HCT116 (cell line): ENCODE data around the gene ADAMTS15. TPM values are rescaled to one million over a fixed set of nuclear protein-coding genes. Genes with fewer than 3 reads are reported as not detected.

Experiments used
- ATAC-seq: fragments of 200-7000 bp; cut with Tn5 transposase; 2 replicates; pipeline ENCODE4 v1.9.1; 2020; ENCODE audit warnings: mild to moderate bottlenecking, moderate library complexity
- BruUV-seq: library from RNA; stranded (reverse); fragments of 400-500 nt; replicated peaks from 2 replicates; lab custom pipeline; 2021; lab: Mats Ljungman, UMichigan
- CTCF ChIA-PET: fragments of 300-600 bp; sonication (Branson Sonifier 250); formaldehyde crosslinking; loops from one replicate; lab custom pipeline; 2021; ENCODE audit warnings: antibody characterized with exemption; lab: Charles Lee
- POLR2A ChIA-PET: fragments of 300-600, 350-600 bp; sonication (Branson Sonifier 250); formaldehyde crosslinking; loops from one replicate; lab custom pipeline; 2021; ENCODE audit warnings: antibody characterized with exemption; lab: Charles Lee
- RAD21 ChIA-PET, 2 experiments: fragments of 300-600 bp; sonication (Branson Sonifier 250); formaldehyde crosslinking; loops; one replicate each; lab custom pipeline; 2023; ENCODE audit warnings: low total read pairs in 2 of 2; ENCODE audit not compliant: uncharacterized antibody in 2 of 2, unreplicated experiment in 2 of 2, low non-redundant PET in 1 of 2; lab: Charles Lee
- DNase-seq: peaks from one replicate; pipeline ENCODE4 v3.0.0-alpha.2; 2010; ENCODE audit warnings: low read depth, low spot score
- H2AFZ ChIP-seq: fragments of 200-600 bp; shearing (Covaris generic), sonication (generic); 2 replicates; pipeline ENCODE4 v1.6.1; 2017; ENCODE audit warnings: low read depth, mixed run types, mixed read lengths, antibody characterized with exemption, low read length; ENCODE audit not compliant: poor library complexity, severe bottlenecking
- H3K27ac ChIP-seq: 2 replicates; pipeline ENCODE4 v1.5.1; 2012; ENCODE audit warnings: low read depth, low read length
- H3K27me3 ChIP-seq: fragments of 200-600 bp; sonication (generic); 2 replicates; pipeline ENCODE4 v1.6.1; 2016; ENCODE audit warnings: mixed run types, low read length, mixed read lengths; ENCODE audit not compliant: insufficient read depth
- H3K36me3 ChIP-seq, 2 experiments: fragments of 200-500 bp in 1 of 2; fragments of 200-600 bp in 1 of 2; sonication (Bioruptor generic) in 1 of 2; sonication (generic) in 1 of 2; 2 replicates each; pipeline versions ENCODE4 v1.5.1 to v1.6.1; 2014 to 2016; ENCODE audit warnings: low read length in 2 of 2, inconsistent platforms in 1 of 2, mixed read lengths in 1 of 2, mixed run types in 1 of 2; ENCODE audit not compliant: insufficient read depth in 2 of 2, control insufficient read depth in 1 of 2
- H3K4me1 ChIP-seq, 2 experiments: fragments of 200-600 bp in 1 of 2; sonication (generic) in 1 of 2; 2 replicates each; pipeline versions ENCODE4 v1.5.1 to v1.6.1; 2012 to 2017; ENCODE audit warnings: low read length in 2 of 2, inconsistent platforms in 1 of 2, mild to moderate bottlenecking in 1 of 2, mixed read lengths in 1 of 2, mixed run types in 1 of 2, moderate library complexity in 1 of 2; ENCODE audit not compliant: insufficient read depth in 2 of 2, control insufficient read depth in 1 of 2
- H3K4me2 ChIP-seq: fragments of 200-600 bp; sonication (generic); 2 replicates; pipeline ENCODE4 v1.6.1; 2017; ENCODE audit warnings: mixed run types, low read length, mixed read lengths
- H3K4me3 ChIP-seq, 2 experiments: fragments of 200-600 bp in 1 of 2; sonication (generic) in 1 of 2; replicated peaks in 1 of 2; 2 replicates each; pipeline ENCODE4 v1.5.1; 2011 to 2016; ENCODE audit warnings: low read length in 2 of 2, control low read depth in 1 of 2, low read depth in 1 of 2, mild to moderate bottlenecking in 1 of 2, mixed read lengths in 1 of 2, mixed run types in 1 of 2
- H3K79me2 ChIP-seq: fragments of 200-600 bp; sonication (generic); 2 replicates; pipeline ENCODE4 v1.6.1; 2017; ENCODE audit warnings: mild to moderate bottlenecking, mixed run types, low read length, moderate library complexity, mixed read lengths; ENCODE audit not compliant: insufficient read depth
- H3K9ac ChIP-seq: fragments of 200-600 bp; sonication (generic); 2 replicates; pipeline ENCODE4 v1.6.1; 2016; ENCODE audit warnings: low read length, mixed read lengths
- H3K9me2 ChIP-seq: fragments of 200-600 bp; sonication (generic), shearing (Covaris generic); 2 replicates; pipeline ENCODE4 v1.6.1; 2017; ENCODE audit warnings: mixed run types, mild to moderate bottlenecking, moderate library complexity; ENCODE audit not compliant: insufficient read depth
- H3K9me3 ChIP-seq, 2 experiments: fragments of 200-500 bp in 1 of 2; fragments of 200-600 bp in 1 of 2; sonication (Bioruptor generic) in 1 of 2; sonication (generic) in 1 of 2; 2 replicates each; pipeline ENCODE4 v1.6.1; 2014 to 2017; ENCODE audit warnings: low read length in 2 of 2, mixed read lengths in 2 of 2, inconsistent platforms in 1 of 2, low read depth in 1 of 2, mild to moderate bottlenecking in 1 of 2, mixed run types in 1 of 2, moderate library complexity in 1 of 2; ENCODE audit not compliant: control insufficient read depth in 1 of 2, insufficient read depth in 1 of 2
- H4K20me1 ChIP-seq: fragments of 200-600 bp; sonication (generic), shearing (Covaris generic); 2 replicates; pipeline ENCODE4 v1.6.1; 2017; ENCODE audit warnings: mixed run types, mild to moderate bottlenecking, moderate library complexity; ENCODE audit not compliant: insufficient read depth
- ATF3 ChIP-seq: IDR thresholded peaks from 2 replicates; pipeline ENCODE4 v1.6.1; 2012
- CEBPB ChIP-seq: IDR thresholded peaks from 2 replicates; pipeline ENCODE4 v1.6.1; 2012; ENCODE audit warnings: low read depth
- EGR1 ChIP-seq: IDR thresholded peaks from 2 replicates; pipeline ENCODE4 v1.6.1; 2012; ENCODE audit warnings: low read depth
- EZH2phosphoT487 ChIP-seq: fragments of 200-600 bp; IDR thresholded peaks from 2 replicates; pipeline ENCODE4 v1.6.1; 2018; ENCODE audit warnings: antibody characterized with exemption, borderline replicate concordance
- RAD21 ChIP-seq: IDR thresholded peaks from 2 replicates; pipeline ENCODE4 v1.6.1; 2012; ENCODE audit warnings: low read depth, mild to moderate bottlenecking
- SP1 ChIP-seq: IDR thresholded peaks from 2 replicates; pipeline ENCODE4 v1.6.1; 2012; ENCODE audit warnings: low read depth
- TCF7L2 ChIP-seq: IDR thresholded peaks from 2 replicates; pipeline ENCODE4 v1.7.0; 2011; ENCODE audit warnings: borderline replicate concordance, inconsistent platforms; ENCODE audit not compliant: insufficient read depth, insufficient read length; ENCODE audit errors: extremely low read depth
- YY1 ChIP-seq: IDR thresholded peaks from 2 replicates; pipeline ENCODE4 v1.6.1; 2011; ENCODE audit warnings: low read length, low read depth, moderate library complexity, mild to moderate bottlenecking; ENCODE audit not compliant: insufficient replicate concordance; ENCODE audit errors: extremely low read depth
- ZBTB33 ChIP-seq: IDR thresholded peaks from 2 replicates; pipeline ENCODE4 v1.6.1; 2011; ENCODE audit warnings: mild to moderate bottlenecking, low read length, moderate library complexity; ENCODE audit not compliant: insufficient replicate concordance; ENCODE audit errors: extremely low read depth
- ZNF274 ChIP-seq: fragments of 200-500 bp; sonication (Bioruptor generic); IDR thresholded peaks from 2 replicates; pipeline ENCODE4 v1.6.1; 2014; ENCODE audit warnings: mild to moderate bottlenecking, low read depth, low read length, inconsistent platforms
- intact Hi-C: fragments of 100-400 bp; cut with micrococcal nuclease; formaldehyde crosslinking; loops from 2 replicates; pipeline ENCODE4 v1.10.0; 2022
- total RNA-seq: library from RNA; stranded (reverse); gene quantifications from one replicate; pipeline ENCODE4 v1.2.1, GENCODE V29; 2021; ENCODE audit not compliant: unreplicated experiment

ADAMTS15 gene
- total RNA-seq, 1 experiment from 2014 or later, result 0.44 TPM

- ATAC-seq (no peak), DNase-seq (no peak)
- CTCF ChIA-PET, result no interaction called here
- Histone ChIP-seq H2AFZ (no peak overlapping the region), H3K27me3 (peaks cover under 1% of the 10 kb centered on the region; the same call in 1 of the 2 replicates), H3K9me3 (no peaks in the 10 kb centered on the region), H3K4me3 (no peak overlapping the region), H3K9ac (no peak overlapping the region), H3K27ac (no peak overlapping the region), H3K79me2 (no peaks in the 10 kb centered on the region), H3K9me2 (no peaks in the 10 kb centered on the region), H3K36me3 (no peaks in the 10 kb centered on the region), H4K20me1 (no peaks in the 10 kb centered on the region), H3K4me1 (peaks cover 0 to 7% of the 10 kb centered on the region in 2 experiments; a peak in 2 of 4 replicates), H3K4me2 (no peak overlapping the region)
- intact Hi-C loops, result no loop called here
- no TSS peak for BruUV-seq
- RAD21 ChIA-PET, result no interaction called here
- POLR2A ChIA-PET, result no interaction called here
- TF ChIP-seq EZH2phosphoT487, result no peak
- no peak for TF ChIP-seq ZBTB33
- TF ChIP-seq TCF7L2, result no peak
- no peak for TF ChIP-seq SP1
- TF ChIP-seq ATF3, result no peak
These were observed 44.5 kb upstream of the ADAMTS15 start for GRCh38 chr11:130403967-130404366.

GRCh38 chr11:130404727-130405126, 43.7 kb upstream of the ADAMTS15 start:
- H3K4me2 ChIP-seq, result no peak overlapping the region
- peaks cover 0 to 7% of the 10 kb centered on the region in 2 experiments; a peak in 2 of 4 replicates for H3K4me1 ChIP-seq
- ChIA-PET RAD21 (interaction anchor here in 1 of 2 experiments (0.6 kb wide), 1 partner anchor 1236 kb away, joined by 5 read pairs; no protein-coding TSS in a partner anchor), CTCF (no interaction called here), POLR2A (no interaction called here)
- TF ChIP-seq EGR1, result no peak
- TF ChIP-seq ATF3, result no peak
- TF ChIP-seq TCF7L2, result no peak
- no peak for TF ChIP-seq RAD21
- TF ChIP-seq CEBPB, result no peak
- TF ChIP-seq ZNF274, result no peak
- TF ChIP-seq YY1, result no peak
- H3K27ac ChIP-seq, result no peak overlapping the region
- no peak overlapping the region for H3K9ac ChIP-seq
- H3K36me3 ChIP-seq, result no peaks in the 10 kb centered on the region
- H3K4me3 ChIP-seq, result no peak overlapping the region
- H3K27me3 ChIP-seq, result 0 out of 2 replicates have a peak, but pooled peaks cover under 1% of the 10 kb centered on the region
- no peaks in the 10 kb centered on the region for H4K20me1 ChIP-seq
- intact Hi-C loops, result no loop called here
- H3K9me2 ChIP-seq, result no peaks in the 10 kb centered on the region
- no peak overlapping the region for H2AFZ ChIP-seq
- no peaks in the 10 kb centered on the region for H3K9me3 ChIP-seq
- BruUV-seq, result no TSS peak
- ATAC-seq (no peak), DNase-seq (no peak)
- H3K79me2 ChIP-seq, result no peaks in the 10 kb centered on the region
